B cell (primary cell): ENCODE results near the gene RTN4RL1.

Experiments
- CTCF ChIP-seq: fragments of 200-600 bp; IDR thresholded peaks from one replicate; pipeline ENCODE4 v1.8.0; 2022; ENCODE audit warnings: antibody characterized with exemption, mild to moderate bottlenecking
- EZH2 ChIP-seq: IDR thresholded peaks from 2 replicates; pipeline ENCODE4 v1.6.1; 2012; ENCODE audit warnings: borderline replicate concordance, low read depth, mild to moderate bottlenecking, moderate library complexity, low read length; ENCODE audit not compliant: insufficient read depth, poor library complexity, severe bottlenecking

GRCh38 chr17:1948517-1948825, 76.7 kb downstream of the RTN4RL1 start:
- TF ChIP-seq CTCF = no peak
- no peak for TF ChIP-seq EZH2
